Calu3 (cell line): Measurements from ENCODE around the gene SLC16A9. TPM values are rescaled to one million over a fixed set of nuclear protein-coding genes. Genes with fewer than 3 reads are reported as not detected.

ENCODE experiments used
- BruUV-seq: library from RNA; stranded (reverse); fragments of 400-500 nt; replicated peaks from 2 replicates; lab custom pipeline; 2021; lab: Mats Ljungman, UMichigan
- CTCF ChIA-PET: fragments of 300-600 bp; sonication (Branson Sonifier 250); formaldehyde crosslinking; loops from one replicate; lab custom pipeline; 2022; ENCODE audit warnings: antibody characterized with exemption; lab: Charles Lee
- DNase-seq: peaks from one replicate; pipeline ENCODE4 v3.0.0; 2022
- H3K27ac Mint-ChIP-seq: one replicate; pipeline ENCODE4 v1.8.0; 2022; ENCODE audit warnings: mixed read lengths; ENCODE audit not compliant: unreplicated experiment
- H3K27me3 Mint-ChIP-seq: one replicate; pipeline ENCODE4 v1.8.0; 2022; ENCODE audit warnings: mixed read lengths; ENCODE audit not compliant: unreplicated experiment
- H3K36me3 Mint-ChIP-seq: one replicate; pipeline ENCODE4 v1.8.0; 2022; ENCODE audit warnings: mild to moderate bottlenecking, moderate library complexity, mixed read lengths; ENCODE audit not compliant: insufficient read depth, unreplicated experiment
- H3K4me1 Mint-ChIP-seq: one replicate; pipeline ENCODE4 v1.8.0; 2022; ENCODE audit warnings: mild to moderate bottlenecking, low read depth, mixed read lengths; ENCODE audit not compliant: unreplicated experiment
- H3K4me3 Mint-ChIP-seq: one replicate; pipeline ENCODE4 v1.8.0; 2022; ENCODE audit warnings: mild to moderate bottlenecking, low read depth, moderate library complexity, mixed read lengths; ENCODE audit not compliant: unreplicated experiment
- H3K9me3 Mint-ChIP-seq: one replicate; pipeline ENCODE4 v1.8.0; 2022; ENCODE audit warnings: low read depth, mixed read lengths; ENCODE audit not compliant: unreplicated experiment
- intact Hi-C: fragments of 100-400 bp; cut with micrococcal nuclease; formaldehyde crosslinking; loops from one replicate; pipeline ENCODE4 v1.10.0; 2022; ENCODE audit not compliant: unreplicated experiment
- total RNA-seq: library from RNA; stranded (reverse); gene quantifications from 2 replicates; pipeline ENCODE4 v1.2.3, GENCODE V29; 2022
- TF ChIP-seq, protein P1 (sequence below): fragments of 200-600 bp; IDR thresholded peaks from one replicate; pipeline ENCODE4 v1.8.0; 2022; ENCODE audit warnings: antibody characterized with exemption; ENCODE audit not compliant: unreplicated experiment

Gene SLC16A9
- total RNA-seq, 1 experiment from 2014 or later, result 2.2 TPM

DNA sequence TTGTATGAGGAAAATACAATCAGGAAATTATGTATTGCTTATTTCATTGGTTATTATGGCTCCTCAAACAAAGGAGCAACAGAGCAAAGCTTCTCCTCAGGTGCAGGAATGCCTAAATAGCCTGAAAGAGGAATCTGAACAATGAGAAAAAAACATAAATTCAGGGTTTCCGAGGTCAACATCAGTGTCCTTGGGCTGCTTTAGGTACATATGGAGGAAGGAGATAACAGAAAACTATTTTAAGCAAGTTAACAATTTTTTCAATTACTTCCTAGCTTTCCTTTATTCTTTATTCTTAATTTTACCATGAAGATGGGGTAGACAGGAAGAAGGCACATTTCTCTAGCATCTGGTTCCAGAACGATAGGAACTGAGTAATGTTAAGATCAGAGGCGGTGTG lies 14.0 kb downstream of the SLC16A9 start:
- intact Hi-C loops, result no loop called here
- BruUV-seq, result no TSS peak
- Mint-ChIP-seq H3K27ac (no peak overlapping the region), H3K4me3 (no peak overlapping the region), H3K36me3 (no peaks in the 10 kb centered on the region), H3K9me3 (no peaks in the 10 kb centered on the region), H3K4me1 (no peaks in the 10 kb centered on the region), H3K27me3 (peaks cover 22% of the 10 kb centered on the region)
- CTCF ChIA-PET, result no interaction called here
- TF ChIP-seq, protein P1, sequence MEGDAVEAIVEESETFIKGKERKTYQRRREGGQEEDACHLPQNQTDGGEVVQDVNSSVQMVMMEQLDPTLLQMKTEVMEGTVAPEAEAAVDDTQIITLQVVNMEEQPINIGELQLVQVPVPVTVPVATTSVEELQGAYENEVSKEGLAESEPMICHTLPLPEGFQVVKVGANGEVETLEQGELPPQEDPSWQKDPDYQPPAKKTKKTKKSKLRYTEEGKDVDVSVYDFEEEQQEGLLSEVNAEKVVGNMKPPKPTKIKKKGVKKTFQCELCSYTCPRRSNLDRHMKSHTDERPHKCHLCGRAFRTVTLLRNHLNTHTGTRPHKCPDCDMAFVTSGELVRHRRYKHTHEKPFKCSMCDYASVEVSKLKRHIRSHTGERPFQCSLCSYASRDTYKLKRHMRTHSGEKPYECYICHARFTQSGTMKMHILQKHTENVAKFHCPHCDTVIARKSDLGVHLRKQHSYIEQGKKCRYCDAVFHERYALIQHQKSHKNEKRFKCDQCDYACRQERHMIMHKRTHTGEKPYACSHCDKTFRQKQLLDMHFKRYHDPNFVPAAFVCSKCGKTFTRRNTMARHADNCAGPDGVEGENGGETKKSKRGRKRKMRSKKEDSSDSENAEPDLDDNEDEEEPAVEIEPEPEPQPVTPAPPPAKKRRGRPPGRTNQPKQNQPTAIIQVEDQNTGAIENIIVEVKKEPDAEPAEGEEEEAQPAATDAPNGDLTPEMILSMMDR, result no peak
- no peak for DNase-seq

DNA sequence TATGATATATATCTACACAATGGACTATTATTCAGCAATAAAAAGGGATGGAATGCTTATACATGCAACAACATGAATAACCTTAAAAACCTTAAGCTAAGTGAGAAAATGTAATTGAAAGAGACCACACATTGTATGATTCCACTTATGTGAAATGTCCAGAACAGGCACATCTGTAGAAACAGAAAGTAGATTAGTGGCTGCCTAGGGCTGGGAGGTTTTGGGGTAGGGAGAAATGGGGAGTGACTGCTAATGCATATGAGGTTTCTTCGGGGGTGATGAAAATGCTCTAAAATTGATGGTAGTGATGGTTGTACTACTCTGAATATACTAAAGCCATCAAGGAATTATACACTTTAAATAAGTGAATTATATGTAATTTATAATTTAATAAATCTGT lies 14.7 kb downstream of the SLC16A9 start:
- peaks cover 23% of the 10 kb centered on the region for H3K27me3 Mint-ChIP-seq
- H3K27ac Mint-ChIP-seq, result no peak overlapping the region
- TF ChIP-seq, protein P1, result no peak
- no peaks in the 10 kb centered on the region for H3K9me3 Mint-ChIP-seq
- CTCF ChIA-PET, result no interaction called here
- no peak overlapping the region for H3K4me3 Mint-ChIP-seq
- H3K4me1 Mint-ChIP-seq, result no peaks in the 10 kb centered on the region
- BruUV-seq, result no TSS peak
- intact Hi-C loops, result no loop called here
- no peak for DNase-seq
- no peaks in the 10 kb centered on the region for H3K36me3 Mint-ChIP-seq

DNA sequence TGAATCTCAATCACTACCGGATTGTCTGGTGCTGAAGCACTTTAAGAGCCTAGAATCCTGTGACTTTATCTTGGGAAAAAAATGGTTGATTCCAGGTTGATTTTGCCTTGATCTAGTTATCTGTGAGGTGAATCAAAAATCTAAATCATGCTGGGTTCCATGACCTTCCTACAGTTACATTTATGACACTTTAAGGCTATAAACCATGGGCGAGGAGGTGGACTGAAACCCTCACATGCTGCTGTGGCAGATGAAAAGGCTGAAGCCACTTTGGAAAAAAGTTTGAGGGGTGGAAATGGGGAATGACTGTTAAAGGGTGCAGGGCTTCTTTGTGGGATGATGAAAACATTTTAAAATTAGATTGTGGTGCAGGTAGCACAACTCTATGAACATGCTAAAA lies 17.5 kb downstream of the SLC16A9 start:
- Mint-ChIP-seq H3K4me1 (no peaks in the 10 kb centered on the region), H3K27me3 (peaks cover 25% of the 10 kb centered on the region), H3K4me3 (no peak overlapping the region), H3K27ac (no peak overlapping the region), H3K36me3 (no peaks in the 10 kb centered on the region), H3K9me3 (no peaks in the 10 kb centered on the region)
- BruUV-seq, result no TSS peak
- CTCF ChIA-PET, result no interaction called here
- intact Hi-C loops, result no loop called here
- TF ChIP-seq, protein P1, result no peak
- no peak for DNase-seq

DNA sequence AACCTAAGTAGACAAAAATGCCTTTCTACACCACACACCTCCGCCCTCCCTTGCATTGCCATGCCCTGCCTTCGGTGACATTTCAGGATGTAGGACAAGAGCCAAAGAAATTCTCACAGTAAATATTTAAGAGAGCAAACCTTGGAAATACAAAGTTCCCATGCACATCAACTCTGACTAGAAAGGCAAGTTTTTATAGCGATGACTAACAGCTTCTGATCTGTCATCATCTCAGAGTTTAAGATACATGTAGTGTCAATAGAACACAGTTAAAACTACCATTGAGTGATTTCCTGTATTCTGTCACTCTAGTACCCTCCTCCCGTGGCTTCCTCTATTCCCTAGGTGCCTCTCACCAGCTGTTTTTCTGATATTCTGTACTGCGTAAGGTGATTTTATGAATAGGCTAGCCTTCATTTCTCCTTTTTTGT lies 20.7 kb downstream of the SLC16A9 start:
- intact Hi-C loops, result no loop called here
- Mint-ChIP-seq H3K27me3 (peaks cover 25% of the 10 kb centered on the region), H3K36me3 (no peaks in the 10 kb centered on the region), H3K27ac (no peak overlapping the region), H3K4me3 (no peak overlapping the region), H3K4me1 (no peaks in the 10 kb centered on the region), H3K9me3 (no peaks in the 10 kb centered on the region)
- BruUV-seq, result no TSS peak
- no peak for DNase-seq
- CTCF ChIA-PET, result no interaction called here
- TF ChIP-seq, protein P1, result no peak

DNA sequence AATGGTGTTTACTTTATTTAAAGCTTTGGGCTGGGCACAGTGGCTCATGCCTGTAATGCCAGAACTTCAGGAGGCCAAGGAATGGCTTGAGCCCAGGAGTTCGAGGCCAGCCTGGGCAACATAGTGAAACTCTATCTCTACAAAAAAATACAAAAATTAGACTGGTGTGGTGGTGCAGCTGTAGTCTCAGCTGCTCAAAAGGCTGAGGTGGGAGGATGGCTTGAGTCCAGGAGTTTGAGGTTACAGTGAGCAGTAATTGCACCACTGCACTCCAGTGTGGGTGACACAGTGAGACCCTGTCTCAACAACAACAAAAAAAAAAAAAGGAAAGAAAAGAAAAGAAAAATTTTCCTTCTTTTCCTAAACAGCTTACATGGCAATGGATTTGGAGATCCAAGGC lies 22.0 kb downstream of the SLC16A9 start:
- TF ChIP-seq, protein P1, result no peak
- H3K36me3 Mint-ChIP-seq, result no peaks in the 10 kb centered on the region
- H3K4me1 Mint-ChIP-seq, result no peaks in the 10 kb centered on the region
- H3K4me3 Mint-ChIP-seq, result no peak overlapping the region
- no peak for DNase-seq
- no peak overlapping the region for H3K27ac Mint-ChIP-seq
- no TSS peak for BruUV-seq
- no peaks in the 10 kb centered on the region for H3K9me3 Mint-ChIP-seq
- intact Hi-C loops, result no loop called here
- H3K27me3 Mint-ChIP-seq, result peaks cover 25% of the 10 kb centered on the region
- CTCF ChIA-PET, result no interaction called here
